GM12874 (cell line): ENCODE data around the gene RARRES2.

Experiments
- CTCF ChIP-seq: IDR thresholded peaks from 2 replicates; pipeline ENCODE4 v1.5.1; 2011; ENCODE audit warnings: low read depth, mild to moderate bottlenecking, control low read depth, low read length, moderate library complexity; ENCODE audit not compliant: insufficient read depth

RARRES2 gene

GRCh38 chr7:150322114-150322832 is 19.2 kb downstream of the RARRES2 start:
- TF ChIP-seq CTCF: no peak

- no peak for TF ChIP-seq CTCF
Measured at GRCh38 chr7:150321788-150322113, 19.7 kb downstream of the RARRES2 start.

- no peak for TF ChIP-seq CTCF
Measured at GRCh38 chr7:150317748-150318444, 23.5 kb downstream of the RARRES2 start.

GRCh38 chr7:150314639-150315239 is 26.7 kb downstream of the RARRES2 start:
- TF ChIP-seq CTCF: no peak

- no peak for TF ChIP-seq CTCF
Measured at GRCh38 chr7:150313870-150314269, 27.6 kb downstream of the RARRES2 start.

GRCh38 chr7:150313367-150313809 is 28.0 kb downstream of the RARRES2 start:
- no peak for TF ChIP-seq CTCF

GRCh38 chr7:150311711-150312110 is 29.7 kb downstream of the RARRES2 start:
- TF ChIP-seq CTCF: no peak
